Activated naive CD8-positive, alpha-beta T cell treated with anti-CD3 and anti-CD28 coated beads for 36 hours (primary cell): Measurements from ENCODE around the gene COLGALT1. TPM values are rescaled to one million over a fixed set of nuclear protein-coding genes. Genes with fewer than 3 reads are reported as not detected.
A peak's percentile ranks its signal among the peaks of the same experiment; 100 is the strongest.
"Not testable (repeated sequence)": the region's sequence is repeated elsewhere in the genome, so short reads cannot be mapped to it uniquely, and the experiment has no call there.

ENCODE experiments used
- DNase-seq: peaks from one replicate; pipeline ENCODE4 v3.0.0; 2021
- H3K27ac Mint-ChIP-seq: one replicate; pipeline ENCODE4 v1.8.0; 2022; ENCODE audit warnings: mild to moderate bottlenecking, moderate library complexity, mixed read lengths
- H3K27me3 Mint-ChIP-seq: one replicate; pipeline ENCODE4 v1.8.0; 2022; ENCODE audit warnings: mild to moderate bottlenecking, mixed read lengths
- H3K36me3 Mint-ChIP-seq: one replicate; pipeline ENCODE4 v1.8.0; 2021; ENCODE audit warnings: mild to moderate bottlenecking, mixed read lengths
- H3K4me1 Mint-ChIP-seq: one replicate; pipeline ENCODE4 v1.8.0; 2021; ENCODE audit warnings: mixed read lengths
- H3K4me3 Mint-ChIP-seq: one replicate; pipeline ENCODE4 v1.8.0; 2022; ENCODE audit warnings: mild to moderate bottlenecking, moderate library complexity, mixed read lengths
- H3K9me3 Mint-ChIP-seq: one replicate; pipeline ENCODE4 v1.8.0; 2022; ENCODE audit warnings: mixed read lengths
- total RNA-seq, 2 experiments: library from RNA; stranded (reverse); gene quantifications; one replicate each; pipeline ENCODE4 v1.2.3, GENCODE V29; 2021

COLGALT1 gene
- total RNA-seq: 10 to 100 TPM; 78.9 to 80.1 TPM

DNA sequence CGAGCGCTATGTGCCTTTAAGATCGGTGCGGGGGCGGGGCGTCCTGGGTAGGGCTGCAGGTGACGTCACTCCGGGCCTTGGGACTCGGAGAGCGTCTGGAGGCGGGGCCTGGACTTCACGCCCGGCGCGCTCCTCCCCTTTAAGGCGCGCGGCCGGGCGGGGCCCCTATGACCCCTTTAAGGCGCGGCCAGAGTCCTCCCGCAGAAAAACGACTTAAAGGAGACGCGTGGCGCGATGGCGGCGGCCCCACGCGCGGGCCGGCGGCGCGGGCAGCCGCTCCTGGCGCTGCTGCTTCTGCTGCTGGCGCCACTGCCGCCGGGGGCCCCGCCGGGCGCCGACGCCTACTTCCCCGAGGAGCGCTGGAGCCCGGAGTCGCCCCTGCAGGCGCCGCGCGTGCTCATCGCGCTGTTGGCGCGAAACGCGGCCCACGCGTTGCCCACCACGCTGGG is at the start of gene COLGALT1:
COLGALT1 (plus strand) TSS at position 170 of the 449 bp plus-strand sequence; CDS start at position 235, 65 bp downstream.
- Mint-ChIP-seq H3K27me3 (no peaks in the 10 kb centered on the region), H3K9me3 (no peaks in the 10 kb centered on the region), H3K4me3 (peak within 1 kb of the TSS; percentile 87), H3K4me1 (peaks cover 9% of the 10 kb centered on the region), H3K36me3 (peaks cover 21% of the 10 kb centered on the region), H3K27ac (peak within 1 kb of the TSS; percentile 83)
- peak; percentile 98 for DNase-seq

DNA sequence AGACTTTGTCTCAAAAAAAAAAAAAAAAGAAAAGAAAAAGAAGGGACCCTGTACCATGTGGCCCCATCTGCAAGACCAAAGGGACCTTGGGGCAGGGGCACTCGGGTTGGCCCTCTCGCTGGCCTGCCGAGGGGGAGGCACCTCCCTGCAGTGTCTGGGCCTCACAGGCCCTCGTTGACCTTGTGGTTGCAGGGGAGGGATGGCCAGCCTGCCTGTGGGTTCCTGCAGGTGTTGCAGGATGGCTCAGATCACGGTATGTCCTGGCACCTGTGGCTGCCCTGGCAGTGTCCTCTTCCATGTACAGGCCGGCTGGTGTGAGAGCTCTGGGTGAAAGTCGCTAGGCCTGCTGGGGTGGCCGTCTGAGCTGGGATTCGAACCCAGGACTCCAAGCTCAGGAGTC is 48.7 kb upstream of the COLGALT1 start:
- Mint-ChIP-seq H3K27ac (no peak overlapping the region), H3K4me3 (no peak overlapping the region), H3K9me3 (peaks cover 3% of the 10 kb centered on the region), H3K4me1 (peaks cover 22% of the 10 kb centered on the region), H3K36me3 (peaks cover 32% of the 10 kb centered on the region), H3K27me3 (no peaks in the 10 kb centered on the region)
- DNase-seq: no peak

DNA sequence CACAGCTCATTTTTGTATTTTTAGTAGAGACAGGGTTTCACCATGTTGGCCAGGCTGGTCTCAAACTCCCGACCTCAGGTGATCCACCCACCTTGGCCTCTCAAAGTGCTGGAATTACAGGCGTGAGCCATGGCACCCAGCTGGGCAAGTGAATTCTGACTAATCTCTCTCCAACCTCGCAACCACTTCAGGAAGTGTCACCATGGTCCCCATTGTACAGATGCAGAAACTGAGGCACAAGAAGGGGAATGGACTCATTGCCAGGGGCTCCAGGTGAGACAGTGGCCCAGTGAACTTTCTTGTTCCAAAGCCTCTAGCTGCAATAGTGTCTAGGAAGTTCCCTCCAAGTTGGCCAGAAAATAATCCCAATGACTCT is 46.9 kb upstream of the COLGALT1 start:
- peak overlapping the region; percentile 90 for H3K27ac Mint-ChIP-seq
- not testable (repeated sequence) for DNase-seq, H3K27me3 Mint-ChIP-seq

DNA sequence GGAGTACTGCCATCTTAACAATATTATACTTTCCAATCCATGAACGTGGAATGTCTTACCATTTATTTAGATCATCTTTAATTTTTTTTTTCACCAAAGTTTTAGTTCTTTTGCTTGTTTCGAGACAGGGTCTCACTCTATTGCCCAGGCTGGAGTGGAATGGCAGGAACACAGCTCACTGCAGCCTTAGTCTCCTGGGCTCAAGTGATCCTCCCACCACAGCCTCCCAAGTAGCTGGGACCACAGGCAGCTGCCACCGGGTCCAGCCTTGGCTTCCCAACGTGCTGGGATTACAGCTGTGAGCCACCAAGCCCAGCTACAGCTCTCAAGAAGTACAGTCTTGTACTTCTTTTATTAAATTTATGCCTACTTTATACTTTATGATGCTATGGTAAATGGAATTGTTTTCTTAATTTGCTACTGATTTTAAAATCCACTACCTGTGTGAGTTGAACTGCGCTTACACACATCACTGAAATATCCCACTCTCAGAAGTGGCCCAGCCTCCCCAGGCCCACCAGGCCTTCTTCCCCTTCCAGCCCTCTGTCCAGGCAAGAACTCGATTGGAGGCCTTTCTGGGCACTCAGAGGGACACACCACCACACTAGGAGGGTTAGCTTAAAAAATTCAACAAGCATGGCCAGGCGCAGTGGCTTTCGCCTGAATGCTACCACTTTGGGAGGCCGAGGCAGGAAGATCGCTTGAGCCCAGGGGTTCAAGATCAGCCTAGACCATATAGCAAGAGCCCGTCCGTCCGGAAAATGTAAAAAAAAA is 45.0 kb upstream of the COLGALT1 start:
- Mint-ChIP-seq H3K27me3 (no peaks in the 10 kb centered on the region), H3K4me1 (peaks cover 33% of the 10 kb centered on the region), H3K9me3 (peaks cover 3% of the 10 kb centered on the region), H3K4me3 (peak overlapping the region; percentile 98), H3K27ac (peak overlapping the region; percentile 99), H3K36me3 (peaks cover 39% of the 10 kb centered on the region)
- DNase-seq: no peak

More for the DNA sequence above, 46.9 kb upstream of the COLGALT1 start:
- not testable (repeated sequence) for H3K4me3 Mint-ChIP-seq, H3K9me3 Mint-ChIP-seq
- Mint-ChIP-seq H3K4me1 (peaks cover 27% of the 10 kb centered on the region), H3K36me3 (peaks cover 37% of the 10 kb centered on the region)

GRCh38 chr19:17511724-17512573 is 43.5 kb upstream of the COLGALT1 start:
- peak; percentile 92 for DNase-seq
- Mint-ChIP-seq H3K27me3 (no peaks in the 10 kb centered on the region), H3K4me1 (peaks cover 33% of the 10 kb centered on the region), H3K27ac (peak overlapping the region; percentile 99), H3K9me3 (peaks cover 3% of the 10 kb centered on the region), H3K4me3 (peak overlapping the region; percentile 98), H3K36me3 (peaks cover 50% of the 10 kb centered on the region)

DNA sequence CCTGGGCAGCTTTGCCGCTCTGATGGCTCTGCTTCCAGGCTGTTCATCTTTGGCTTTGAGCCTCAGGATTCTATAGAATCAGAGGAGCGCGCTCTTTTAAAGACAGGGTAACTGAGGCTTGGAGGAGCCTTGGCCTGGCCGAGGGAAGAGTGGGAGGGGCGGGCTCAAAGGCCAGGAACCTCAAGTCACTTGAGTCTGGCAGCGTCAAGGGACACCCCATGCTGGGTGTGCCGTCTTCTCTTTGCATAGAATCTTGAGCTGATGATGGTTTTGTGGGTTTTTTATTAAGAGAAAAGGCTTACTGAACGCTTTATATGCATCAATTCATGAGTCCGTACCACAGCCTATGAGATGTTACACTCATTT is 42.9 kb upstream of the COLGALT1 start:
- Mint-ChIP-seq H3K4me1 (peaks cover 32% of the 10 kb centered on the region), H3K9me3 (peaks cover 9% of the 10 kb centered on the region), H3K4me3 (peak overlapping the region; percentile 98), H3K27ac (peak overlapping the region; percentile 99), H3K36me3 (peaks cover 56% of the 10 kb centered on the region), H3K27me3 (no peaks in the 10 kb centered on the region)
- DNase-seq: no peak

DNA sequence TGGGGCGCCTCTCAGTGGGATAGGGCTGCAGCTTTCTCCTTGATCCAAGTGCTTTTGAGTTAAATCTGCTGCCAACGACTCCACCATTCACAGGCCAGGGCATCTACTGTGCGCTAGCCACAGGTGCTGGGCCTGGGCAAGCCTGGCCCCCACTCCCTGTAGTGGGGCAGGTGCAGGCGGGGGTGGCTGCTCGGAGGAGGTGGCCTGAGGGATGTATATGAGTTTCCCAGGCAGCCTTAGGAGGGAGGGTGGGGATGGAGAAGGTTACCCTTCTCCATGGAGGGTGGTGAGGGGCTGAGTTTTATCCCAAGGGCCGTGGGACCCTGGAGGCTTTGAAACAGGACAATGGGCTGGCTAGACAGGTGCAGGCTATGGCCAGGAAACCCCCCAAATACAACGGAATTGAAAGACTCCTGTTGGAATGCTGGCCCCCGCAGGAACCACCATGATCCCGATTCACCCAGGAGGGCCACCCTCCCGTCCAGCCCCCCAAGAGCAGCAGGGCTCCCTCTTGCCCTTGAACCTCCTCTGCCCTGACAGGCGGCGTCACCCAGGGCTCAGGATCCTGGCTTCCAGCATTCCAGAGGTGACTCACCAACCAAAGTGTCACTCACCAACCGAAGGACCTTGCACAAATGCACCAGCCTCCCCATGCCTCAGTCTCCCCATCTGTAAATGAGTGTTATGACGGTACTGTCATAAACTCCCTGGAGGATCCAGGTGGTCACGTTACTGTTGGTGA is 39.9 kb upstream of the COLGALT1 start:
- H3K4me3 Mint-ChIP-seq: no peak overlapping the region
- H3K4me1 Mint-ChIP-seq: peaks cover 12% of the 10 kb centered on the region
- no peaks in the 10 kb centered on the region for H3K27me3 Mint-ChIP-seq
- H3K27ac Mint-ChIP-seq: no peak overlapping the region
- H3K36me3 Mint-ChIP-seq: peaks cover 53% of the 10 kb centered on the region
- peaks cover 9% of the 10 kb centered on the region for H3K9me3 Mint-ChIP-seq
- no peak for DNase-seq

DNA sequence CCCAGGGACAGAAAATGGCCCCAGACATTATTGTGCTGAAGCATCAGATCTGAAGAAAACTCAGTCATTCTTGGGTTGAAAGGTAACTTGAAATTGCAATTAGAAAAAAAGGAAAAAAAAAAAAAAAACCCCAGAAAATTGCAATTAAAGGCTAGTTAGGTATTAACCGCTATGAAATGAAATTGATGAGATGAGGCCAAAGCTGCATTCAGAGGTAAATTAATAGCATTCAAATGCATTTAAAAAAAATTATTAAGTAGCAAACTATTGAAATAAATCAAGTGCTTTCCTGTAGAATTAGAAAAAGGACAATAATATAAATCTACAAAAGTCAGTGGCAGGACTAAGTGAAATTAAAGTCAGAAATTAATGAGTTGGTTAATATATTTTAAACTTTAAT is 37.6 kb upstream of the COLGALT1 start:
- Mint-ChIP-seq H3K4me1 (peaks cover 13% of the 10 kb centered on the region), H3K36me3 (peaks cover 58% of the 10 kb centered on the region), H3K27ac (no peak overlapping the region), H3K27me3 (no peaks in the 10 kb centered on the region), H3K4me3 (no peak overlapping the region), H3K9me3 (peaks cover 9% of the 10 kb centered on the region)
- DNase-seq: no peak

- H3K9me3 Mint-ChIP-seq, H3K27ac Mint-ChIP-seq, DNase-seq, H3K4me3 Mint-ChIP-seq, H3K27me3 Mint-ChIP-seq: not testable (repeated sequence)
- peaks cover 62% of the 10 kb centered on the region for H3K36me3 Mint-ChIP-seq
- peaks cover 16% of the 10 kb centered on the region for H3K4me1 Mint-ChIP-seq
Observed at GRCh38 chr19:17518654-17519053, 36.8 kb upstream of the COLGALT1 start.

GRCh38 chr19:17519967-17520366 is 35.5 kb upstream of the COLGALT1 start:
- H3K4me3 Mint-ChIP-seq: no peak overlapping the region
- H3K9me3 Mint-ChIP-seq: peaks cover 13% of the 10 kb centered on the region
- DNase-seq: no peak
- peaks cover 65% of the 10 kb centered on the region for H3K36me3 Mint-ChIP-seq
- no peaks in the 10 kb centered on the region for H3K27me3 Mint-ChIP-seq
- no peak overlapping the region for H3K27ac Mint-ChIP-seq
- H3K4me1 Mint-ChIP-seq: peaks cover 21% of the 10 kb centered on the region

DNA sequence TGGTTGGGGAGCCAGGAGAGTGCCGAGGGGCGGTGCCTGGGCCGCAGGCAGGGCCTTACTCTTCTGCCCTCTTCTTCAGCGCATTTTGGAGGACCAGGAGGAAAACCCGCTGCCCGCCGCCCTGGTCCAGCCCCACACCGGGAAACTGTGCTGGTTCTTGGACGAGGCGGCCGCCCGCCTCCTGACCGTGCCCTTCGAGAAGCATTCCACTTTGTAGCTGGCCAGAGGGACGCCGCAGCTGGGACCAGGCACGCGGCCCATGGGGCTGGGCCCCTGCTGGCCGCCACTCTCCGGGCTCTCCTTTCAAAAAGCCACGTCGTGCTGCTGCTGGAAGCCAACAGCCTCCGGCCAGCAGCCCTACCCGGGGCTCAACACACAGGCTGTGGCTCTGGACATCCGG is 34.6 kb upstream of the COLGALT1 start:
- Mint-ChIP-seq H3K4me1 (peaks cover 23% of the 10 kb centered on the region), H3K4me3 (no peak overlapping the region), H3K9me3 (peaks cover 13% of the 10 kb centered on the region), H3K36me3 (peaks cover 63% of the 10 kb centered on the region), H3K27me3 (no peaks in the 10 kb centered on the region), H3K27ac (no peak overlapping the region)
- no peak for DNase-seq

DNA sequence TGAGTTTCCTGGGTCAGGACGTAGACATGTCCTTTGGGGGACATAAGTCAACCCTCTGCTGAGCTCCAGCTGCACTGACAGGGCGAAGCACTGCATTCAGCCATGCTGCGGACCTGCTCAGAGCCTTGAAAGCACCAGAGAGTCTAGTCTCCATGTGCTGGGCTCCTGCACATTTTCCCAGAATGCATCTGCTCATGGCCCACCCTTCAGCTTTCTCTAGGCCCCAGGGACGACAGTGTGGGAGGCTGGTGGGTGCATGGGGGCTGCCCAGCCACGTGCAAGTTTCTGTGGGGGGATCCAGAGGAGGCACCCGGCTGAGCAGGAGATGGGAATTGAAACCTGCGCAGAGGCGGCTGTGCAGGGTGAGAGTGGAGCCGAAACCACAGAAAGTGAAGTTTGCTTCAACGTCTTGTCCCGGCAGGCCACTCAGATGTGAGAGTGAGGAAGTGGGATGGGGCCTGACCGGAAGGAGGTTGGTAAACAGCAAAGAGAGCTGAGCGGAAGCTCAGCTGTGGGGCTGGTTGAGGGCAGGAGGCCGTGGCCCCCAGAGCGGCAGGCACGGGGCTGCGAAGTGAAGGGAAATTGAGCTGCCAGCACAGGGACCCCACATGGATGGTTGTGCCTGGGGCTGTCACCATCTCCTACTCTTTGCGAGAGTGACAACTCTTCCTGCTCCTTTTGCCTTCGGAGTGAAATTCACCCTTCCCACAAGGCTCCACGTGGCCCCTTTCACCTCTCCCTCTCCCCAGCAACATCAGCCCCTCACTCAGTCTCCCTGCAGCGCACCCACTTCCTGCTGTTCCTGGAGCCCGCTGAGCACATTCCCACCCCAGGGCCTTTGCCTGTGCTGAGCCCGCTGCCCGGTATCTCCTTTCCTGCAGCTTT is 32.2 kb upstream of the COLGALT1 start:
- Mint-ChIP-seq H3K27ac (peak overlapping the region; percentile 87), H3K27me3 (no peaks in the 10 kb centered on the region), H3K9me3 (peaks cover 3% of the 10 kb centered on the region), H3K36me3 (peaks cover 42% of the 10 kb centered on the region), H3K4me3 (peak overlapping the region; percentile 62), H3K4me1 (peaks cover 30% of the 10 kb centered on the region)
- peak; percentile 82 for DNase-seq

GRCh38 chr19:17524651-17525050 is 30.8 kb upstream of the COLGALT1 start:
- DNase-seq: no peak
- H3K27me3 Mint-ChIP-seq: no peaks in the 10 kb centered on the region
- peaks cover 30% of the 10 kb centered on the region for H3K4me1 Mint-ChIP-seq
- H3K9me3 Mint-ChIP-seq: peaks cover 10% of the 10 kb centered on the region
- peaks cover 35% of the 10 kb centered on the region for H3K36me3 Mint-ChIP-seq
- peak overlapping the region; percentile 19 for H3K27ac Mint-ChIP-seq
- no peak overlapping the region for H3K4me3 Mint-ChIP-seq

DNA sequence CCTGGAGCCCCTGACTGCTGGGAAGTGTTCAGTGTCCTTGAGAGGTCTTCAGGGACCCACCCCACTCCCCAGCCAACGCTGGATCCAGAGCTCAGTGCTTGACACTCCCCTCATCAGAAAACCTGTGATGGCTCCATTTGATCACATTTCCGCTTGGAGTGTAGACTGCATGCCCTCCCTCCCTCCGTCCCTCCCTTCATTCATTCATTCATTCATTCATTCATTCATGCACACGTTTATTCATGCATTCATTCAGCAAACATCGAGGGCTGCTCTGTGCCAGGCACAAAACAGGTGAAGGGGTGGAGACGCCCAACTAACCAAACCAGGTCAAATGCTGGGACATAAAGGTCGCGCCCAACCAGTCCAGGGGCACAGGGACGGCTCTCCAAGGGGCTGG is 30.3 kb upstream of the COLGALT1 start:
- no peak for DNase-seq
- H3K4me3 Mint-ChIP-seq: no peak overlapping the region
- no peak overlapping the region for H3K27ac Mint-ChIP-seq
- peaks cover 30% of the 10 kb centered on the region for H3K4me1 Mint-ChIP-seq
- peaks cover 10% of the 10 kb centered on the region for H3K9me3 Mint-ChIP-seq
- H3K27me3 Mint-ChIP-seq: no peaks in the 10 kb centered on the region
- peaks cover 30% of the 10 kb centered on the region for H3K36me3 Mint-ChIP-seq
